H1 (cell line): Measurements from ENCODE around the gene NDRG2. TPM values are rescaled to one million over a fixed set of nuclear protein-coding genes. Genes with fewer than 3 reads are reported as not detected.
"Not testable (repeated sequence)": the region's sequence is repeated elsewhere in the genome, so short reads cannot be mapped to it uniquely, and the experiment has no call there.

Experiments used
- CTCF ChIA-PET: fragments of 300-600 bp; sonication (Branson Sonifier 250); formaldehyde crosslinking; loops from one replicate; lab custom pipeline; 2021; ENCODE audit not compliant: partially characterized antibody; lab: Charles Lee
- POLR2A ChIA-PET: fragments of 300-600 bp; sonication (Branson Sonifier 250); formaldehyde crosslinking; loops from one replicate; lab custom pipeline; 2021; ENCODE audit warnings: inconsistent platforms; ENCODE audit not compliant: partially characterized antibody; lab: Charles Lee
- DNase-seq, 2 experiments: peaks; one replicate each; pipeline versions ENCODE4 v3.0.0 to v3.0.0-alpha.2; 2010 to 2022; ENCODE audit warnings: low spot score in 2 of 2, low read depth in 1 of 2, mixed read lengths in 1 of 2
- FAIRE-seq: peaks from 2 replicates; lab custom pipeline; 2011; peaks lifted over from hg19 to GRCh38; lab: Jason Lieb, UNC
- H2AFZ ChIP-seq: 2 replicates; pipeline ENCODE4 v1.8.1; 2012; ENCODE audit warnings: low read length, inconsistent platforms
- H2AK5ac ChIP-seq: 2 replicates; pipeline ENCODE4 v1.6.1; 2013; ENCODE audit warnings: low read depth, low read length
- H2BK120ac ChIP-seq: replicated peaks from 2 replicates; pipeline ENCODE3; 2013; ENCODE audit warnings: low read depth, low read length, inconsistent platforms
- H2BK12ac ChIP-seq: 2 replicates; pipeline ENCODE4 v1.6.1; 2013; ENCODE audit warnings: low read depth, low read length
- H2BK15ac ChIP-seq: 2 replicates; pipeline ENCODE4 v1.6.1; 2013; ENCODE audit warnings: low read length
- H2BK20ac ChIP-seq: 2 replicates; pipeline ENCODE4 v1.6.1; 2013; ENCODE audit warnings: low read length
- H2BK5ac ChIP-seq: 2 replicates; pipeline ENCODE4 v1.6.1; 2013; ENCODE audit warnings: low read depth, low read length
- H3K14ac ChIP-seq: 2 replicates; pipeline ENCODE4 v1.6.1; 2013; ENCODE audit warnings: inconsistent platforms; ENCODE audit not compliant: insufficient read length
- H3K18ac ChIP-seq: 2 replicates; pipeline ENCODE4 v1.6.1; 2013; ENCODE audit warnings: low read length; ENCODE audit errors: extremely low read depth
- H3K23ac ChIP-seq: 2 replicates; pipeline ENCODE4 v1.6.1; 2013; ENCODE audit warnings: inconsistent platforms; ENCODE audit not compliant: insufficient read length
- H3K23me2 ChIP-seq: 2 replicates; pipeline ENCODE4 v1.6.1; 2013; ENCODE audit warnings: low read depth, low read length
- H3K27ac ChIP-seq: 2 replicates; pipeline ENCODE4 v1.6.1; 2011; ENCODE audit warnings: low read depth, low read length, inconsistent platforms
- H3K27me3 ChIP-seq, 4 experiments: replicated peaks in 1 of 4; 1 replicate in 1 of 4; 2 replicates in 3 of 4; pipeline versions ENCODE4 v1.6.1 to v1.8.1; 2011 to 2013; ENCODE audit warnings: low read length in 3 of 4, mild to moderate bottlenecking in 3 of 4, inconsistent platforms in 2 of 4, mixed read lengths in 2 of 4, moderate library complexity in 1 of 4; ENCODE audit not compliant: control insufficient read depth in 3 of 4, insufficient read depth in 3 of 4; ENCODE audit errors: extremely low read depth in 1 of 4
- H3K36me3 ChIP-seq, 4 experiments: 2 replicates each; pipeline versions ENCODE4 v1.6.1 to v1.8.1; 2011 to 2013; ENCODE audit warnings: mild to moderate bottlenecking in 4 of 4, low read length in 3 of 4, moderate library complexity in 2 of 4, control low read depth in 1 of 4, inconsistent platforms in 1 of 4; ENCODE audit not compliant: insufficient read depth in 4 of 4, control insufficient read depth in 2 of 4
- H3K4ac ChIP-seq: replicated peaks from 2 replicates; pipeline ENCODE3; 2013; ENCODE audit warnings: low read length, low read depth, mixed read lengths, inconsistent platforms; ENCODE audit not compliant: insufficient read length
- H3K4me1 ChIP-seq, 4 experiments: replicated peaks in 1 of 4; 1 replicate in 1 of 4; 2 replicates in 3 of 4; pipeline versions ENCODE4 v1.6.1 to v1.8.1; 2011 to 2013; ENCODE audit warnings: low read length in 3 of 4, inconsistent platforms in 2 of 4, mixed read lengths in 1 of 4; ENCODE audit not compliant: insufficient read depth in 4 of 4, control insufficient read depth in 3 of 4
- H3K4me2 ChIP-seq, 2 experiments: 2 replicates each; pipeline versions ENCODE4 v1.6.1 to v1.8.1; 2011 to 2013; ENCODE audit warnings: low read depth in 2 of 2, low read length in 2 of 2, control low read depth in 1 of 2, inconsistent platforms in 1 of 2, mild to moderate bottlenecking in 1 of 2; ENCODE audit not compliant: insufficient read depth in 1 of 2
- H3K4me3 ChIP-seq, 4 experiments: fragments of 200-600, 300-600 bp in 1 of 4; sonication (generic), shearing (Covaris generic), sonication (Bioruptor Twin) in 1 of 4; 2 replicates each; pipeline versions ENCODE4 v1.5.1 to v1.8.1; 2011 to 2016; ENCODE audit warnings: low read length in 4 of 4, low read depth in 3 of 4, control low read depth in 2 of 4, inconsistent platforms in 2 of 4, mild to moderate bottlenecking in 2 of 4, mixed read lengths in 1 of 4, moderate library complexity in 1 of 4; ENCODE audit not compliant: insufficient read depth in 2 of 4; ENCODE audit errors: extremely low read depth in 1 of 4
- H3K56ac ChIP-seq: replicated peaks from 2 replicates; pipeline ENCODE3; 2013; ENCODE audit warnings: low read depth, mild to moderate bottlenecking, mixed read lengths, low read length, inconsistent platforms; ENCODE audit not compliant: insufficient read length
- H3K79me1 ChIP-seq: 2 replicates; pipeline ENCODE4 v1.6.1; 2013; ENCODE audit warnings: low read depth, low read length, control low read depth
- H3K79me2 ChIP-seq, 2 experiments: 2 replicates each; pipeline versions ENCODE4 v1.6.1 to v1.8.1; 2012 to 2013; ENCODE audit warnings: low read length in 2 of 2, mild to moderate bottlenecking in 2 of 2, inconsistent platforms in 1 of 2; ENCODE audit not compliant: insufficient read depth in 2 of 2, control insufficient read depth in 1 of 2
- H3K9ac ChIP-seq, 4 experiments: replicated peaks in 1 of 4; 1 replicate in 1 of 4; 2 replicates in 3 of 4; pipeline versions ENCODE4 v1.6.1 to v1.8.1; 2011 to 2013; ENCODE audit warnings: low read depth in 3 of 4, low read length in 3 of 4, control low read depth in 2 of 4, mild to moderate bottlenecking in 2 of 4, moderate library complexity in 2 of 4, inconsistent platforms in 1 of 4; ENCODE audit errors: extremely low read depth in 1 of 4
- H3K9me3 ChIP-seq, 2 experiments: 2 replicates each; pipeline versions ENCODE4 v1.6.1 to v1.8.1; 2012 to 2013; ENCODE audit warnings: mild to moderate bottlenecking in 2 of 2, moderate library complexity in 2 of 2, control low read depth in 1 of 2, inconsistent platforms in 1 of 2, low read depth in 1 of 2, low read length in 1 of 2, mixed read lengths in 1 of 2; ENCODE audit not compliant: insufficient read depth in 2 of 2
- H4K20me1 ChIP-seq, 2 experiments: replicated peaks in 1 of 2; 2 replicates each; pipeline versions ENCODE3 to v1.8.1; 2011 to 2013; ENCODE audit warnings: inconsistent platforms in 2 of 2, low read length in 2 of 2, mild to moderate bottlenecking in 1 of 2; ENCODE audit not compliant: insufficient read depth in 2 of 2, control insufficient read depth in 1 of 2
- H4K5ac ChIP-seq: 2 replicates; pipeline ENCODE4 v1.6.1; 2013; ENCODE audit warnings: low read length, low read depth, mixed read lengths, inconsistent platforms; ENCODE audit not compliant: insufficient read length
- H4K8ac ChIP-seq: 2 replicates; pipeline ENCODE4 v1.8.0; 2013; ENCODE audit warnings: mild to moderate bottlenecking, moderate library complexity, low read length, inconsistent platforms; ENCODE audit not compliant: insufficient read depth; ENCODE audit errors: extremely low read depth
- H4K91ac ChIP-seq: replicated peaks from 2 replicates; pipeline ENCODE3; 2013; ENCODE audit warnings: low read length, mixed read lengths, inconsistent platforms; ENCODE audit not compliant: insufficient read length
- EP300 ChIP-seq, 2 experiments: IDR thresholded peaks; 1 replicate in 1 of 2; 2 replicates in 1 of 2; pipeline ENCODE4 v1.6.1; 2011 to 2012; ENCODE audit warnings: low read depth in 2 of 2, low read length in 2 of 2, mild to moderate bottlenecking in 2 of 2, borderline replicate concordance in 1 of 2, inconsistent platforms in 1 of 2, moderate library complexity in 1 of 2
- RBBP5 ChIP-seq: IDR thresholded peaks from 2 replicates; pipeline ENCODE4 v1.7.1; 2012; ENCODE audit warnings: low read depth, mild to moderate bottlenecking, inconsistent platforms, low read length, moderate library complexity, borderline replicate concordance
- WGBS, 2 experiments: shearing (Covaris generic) in 1 of 2; methylation state at CpG; one replicate each; pipeline versions ENCODE4 v1.1.6 to v1.1.7; 2013 to 2015; ENCODE audit warnings: low lambda C conversion rate in 2 of 2, mixed read lengths in 2 of 2, inconsistent platforms in 1 of 2, low coverage in 1 of 2, missing lambda C conversion rate in 1 of 2; ENCODE audit not compliant: insufficient replicate concordance in 2 of 2, insufficient coverage in 1 of 2, insufficient read length in 1 of 2; ENCODE audit errors: extremely low coverage in 1 of 2, missing lambda C conversion rate in 1 of 2; 5-methylcytosine and 5-hydroxymethylcytosine counted together
- polyA plus RNA-seq, 7 experiments: library from polyadenylated mRNA; depleted of rRNA in 3 of 7; stranded (reverse) in 5 of 7; unstranded in 2 of 7; fragments of >200 nt in 5 of 7; fragments of 200-250 nt in 2 of 7; gene quantifications; 1 replicate in 5 of 7; 2 replicates in 1 of 7; 4 replicates in 1 of 7; pipeline versions ENCODE4 v1.2.1 to v1.2.3, GENCODE V29; 2011 to 2013; ENCODE audit warnings: missing spikeins in 2 of 7, mixed read lengths in 2 of 7
- total RNA-seq: library from RNA; stranded (reverse); fragmentation: NEBNext Ultra II Directional; extraction: Animal tissue kit (Norgen Biotek cat#: 25700); gene quantifications from 2 replicates; pipeline ENCODE4 v1.2.1, GENCODE V29; 2021

The NDRG2 gene
- total and polyA plus RNA-seq, 2 of the 8 experiments (the other 6 are each of a cell fraction or from before 2014, with no cell fraction given), result 29.9 to 48.6 TPM

DNA sequence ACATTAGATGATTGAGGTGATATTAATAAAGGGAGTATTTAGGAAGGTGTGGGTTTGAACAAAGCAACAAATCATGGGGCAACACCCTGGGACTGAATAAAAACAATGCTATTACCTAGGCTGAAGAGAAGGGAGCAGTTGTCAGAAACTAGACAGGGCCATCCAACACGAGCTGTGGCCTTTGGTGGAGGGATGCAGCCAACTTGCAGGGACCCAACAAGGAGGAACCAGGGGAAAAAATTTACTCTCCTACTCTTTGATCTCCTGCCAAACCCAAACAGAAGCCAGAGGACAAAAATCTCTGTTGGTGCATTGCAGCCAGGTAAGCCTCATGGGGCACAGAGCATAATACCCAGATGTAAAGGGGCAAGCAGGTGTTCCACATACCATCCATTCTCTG, 13.7 kb downstream of the NDRG2 start (continued):
- TF ChIP-seq EP300 (IDR thresholded peaks at IDR 0.05; ENCODE audit: borderline replicate concordance in 1 of 2, low read depth in 2 of 2, low read length in 2 of 2), result no peak
- TF ChIP-seq RBBP5, result no peak

DNA sequence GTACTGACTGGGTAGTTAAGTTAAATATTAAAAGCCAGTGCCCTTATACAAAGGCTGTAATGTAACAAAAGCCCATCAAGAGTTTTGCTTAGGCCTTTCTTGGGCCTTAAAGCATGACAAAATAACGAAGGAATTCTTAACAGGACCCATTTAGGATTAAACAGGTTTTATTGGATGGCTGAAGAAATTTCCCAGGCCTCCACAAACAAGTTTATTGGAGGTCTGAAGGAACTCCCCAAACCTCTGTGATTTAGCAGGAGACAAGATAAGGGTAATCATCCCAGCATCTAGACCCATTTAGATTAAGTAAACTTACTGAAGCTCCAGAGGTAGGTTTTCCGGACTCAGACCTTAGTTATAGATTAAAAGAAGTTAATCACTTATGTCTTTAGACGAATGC, 15.1 kb downstream of the NDRG2 start:
- H3K4ac ChIP-seq, H2AK5ac ChIP-seq, H4K5ac ChIP-seq, DNase-seq, FAIRE-seq, H2BK20ac ChIP-seq, H3K14ac ChIP-seq, H3K27ac ChIP-seq, H2BK15ac ChIP-seq, H3K27me3 ChIP-seq, H3K23me2 ChIP-seq, H3K23ac ChIP-seq, H3K4me1 ChIP-seq, H3K9me3 ChIP-seq, H2BK12ac ChIP-seq, H3K79me1 ChIP-seq, H3K36me3 ChIP-seq, H4K8ac ChIP-seq, H3K4me3 ChIP-seq, H4K91ac ChIP-seq, H3K4me2 ChIP-seq, H2BK120ac ChIP-seq, H2AFZ ChIP-seq, H3K18ac ChIP-seq, H3K56ac ChIP-seq, H3K9ac ChIP-seq, H3K79me2 ChIP-seq, H2BK5ac ChIP-seq, H4K20me1 ChIP-seq: not testable (repeated sequence)
- 78% methylated on average over 3 of the region's 3 CpGs; no CpG with 5 or more reads in 1 of the 2 experiments for WGBS, 2 experiments
- ChIA-PET POLR2A (interaction anchor here (1.0 to 1.2 kb wide), 2 partner anchors 79 to 86 kb away, joined by 3 read pairs; no protein-coding TSS in a partner anchor), CTCF (interaction anchor here (2.0 to 16.1 kb wide), 5 partner anchors 8 to 85 kb away, joined by 4 to 371 read pairs (median 138); partner anchors contain the start of genes RNASE13, RNASE7, SLC39A2 and TPPP2)
